Lung (tissue), 12 donors: ENCODE data around the gene TNS3. TPM values are rescaled to one million over a fixed set of nuclear protein-coding genes. Genes with fewer than 3 reads are reported as not detected.
A peak's percentile ranks its signal among the peaks of the same experiment; 100 is the strongest.

Source experiments
- ATAC-seq: fragments of 200-7000 bp; cut with Tn5 transposase; one replicate; pipeline ENCODE4 v1.9.1; 2020; ENCODE audit warnings: moderate number of reproducible peaks; ENCODE audit not compliant: insufficient read depth, low FRiP score
- DNase-seq, 3 donors: peaks; one replicate each; pipeline ENCODE4 v3.0.0-alpha.2; 2013 to 2017
- H3K27ac ChIP-seq, 2 donors: one replicate each; pipeline ENCODE4 v1.5.1; 2013; ENCODE audit warnings: mild to moderate bottlenecking in 2 of 2, moderate library complexity in 2 of 2, control low read depth in 1 of 2, inconsistent platforms in 1 of 2, low read depth in 1 of 2, low read length in 1 of 2
- H3K27me3 ChIP-seq, 3 donors: one replicate each; pipeline ENCODE4 v1.5.1; 2013; ENCODE audit warnings: low read length in 2 of 3; ENCODE audit not compliant: control insufficient read depth in 3 of 3, insufficient read depth in 3 of 3
- H3K36me3 ChIP-seq, 4 donors: one replicate each; pipeline ENCODE4 v1.5.1; 2013; ENCODE audit warnings: low read length in 4 of 4, mild to moderate bottlenecking in 1 of 4, moderate library complexity in 1 of 4; ENCODE audit not compliant: control insufficient read depth in 4 of 4, insufficient read depth in 4 of 4
- H3K4me1 ChIP-seq, 5 donors: one replicate each; pipeline ENCODE4 v1.5.1; 2013; ENCODE audit warnings: low read length in 5 of 5, mild to moderate bottlenecking in 2 of 5, moderate library complexity in 1 of 5; ENCODE audit not compliant: control insufficient read depth in 5 of 5, insufficient read depth in 5 of 5
- H3K4me3 ChIP-seq: one replicate; pipeline ENCODE4 v1.5.1; 2013; ENCODE audit warnings: mild to moderate bottlenecking, control low read depth, moderate library complexity
- H3K9ac ChIP-seq, 2 donors: one replicate each; pipeline ENCODE4 v1.5.1; 2013; ENCODE audit warnings: low read length in 2 of 2, control low read depth in 1 of 2; ENCODE audit not compliant: insufficient read depth in 1 of 2
- H3K9me3 ChIP-seq, 4 donors: one replicate each; pipeline ENCODE4 v1.5.1; 2013; ENCODE audit warnings: low read length in 3 of 4, mild to moderate bottlenecking in 1 of 4, moderate library complexity in 1 of 4; ENCODE audit not compliant: control insufficient read depth in 4 of 4, insufficient read depth in 3 of 4
- WGBS, 2 donors: extraction: QIAGEN DNeasy Blood & Tissue Kit; methylation state at CpG; one replicate each; pipeline ENCODE4 v1.1.7; 2013; 5-methylcytosine and 5-hydroxymethylcytosine counted together
- polyA plus RNA-seq, 2 donors: library from polyadenylated mRNA; stranded (reverse); fragments of 200-250 nt; gene quantifications; one replicate each; pipeline ENCODE4 v1.2.1, GENCODE V29; 2013
- total RNA-seq, 2 donors: library from RNA; depleted of rRNA in 1 of 2; stranded (reverse); fragments of >200 nt in 1 of 2; gene quantifications; one replicate each; pipeline ENCODE4 v1.2.1, GENCODE V29; 2014 to 2021
- TF ChIP-seq, protein P1 (sequence below): IDR thresholded peaks from 2 replicates; pipeline ENCODE4 v1.5.1; 2012; ENCODE audit warnings: mild to moderate bottlenecking; ENCODE audit errors: control extremely low read depth, extremely low read depth
- donor health status: control.
- donor health status: control.
- donor health status: Bipolar disorder and iron deficiency.
- donor health status: healthy.
- donor health status: DM: yes; HTN: yes; CAD: no.

Gene TNS3
- total and polyA plus RNA-seq, 4 donors, result 23.8 to 140 (median 85.7) TPM

DNA sequence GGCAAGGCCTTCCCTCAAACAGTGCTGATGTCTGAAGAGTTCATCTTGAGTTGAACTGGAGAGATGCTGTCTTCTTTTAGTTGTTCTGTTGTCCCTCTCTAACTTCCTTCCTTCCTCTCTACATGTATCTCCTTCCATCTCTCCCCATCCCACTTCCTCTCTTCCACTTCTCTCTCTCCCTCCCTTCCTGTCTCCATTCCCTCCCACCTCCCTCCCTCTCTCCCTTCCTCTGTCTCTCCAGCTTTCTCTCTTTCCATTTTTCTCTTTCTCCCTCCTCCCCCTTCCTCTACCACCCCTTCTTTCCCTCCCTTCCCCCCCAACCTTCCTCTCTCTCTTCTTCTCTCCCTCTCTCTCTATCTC, 40.7 kb upstream of the TNS3 start:
- no peaks in the 10 kb centered on the region for H3K36me3 ChIP-seq
- H3K27ac ChIP-seq, result peak overlapping the region in 1 of 2 donors; percentile 64
- H3K9me3 ChIP-seq, result peaks cover 0 to 2% (median 0%) of the 10 kb centered on the region in 4 donors
- peaks cover 0 to 48% (median 27%) of the 10 kb centered on the region in 5 donors for H3K4me1 ChIP-seq
- DNase-seq (no peak), ATAC-seq (no peak)
- no peak overlapping the region for H3K4me3 ChIP-seq
- no peaks in the 10 kb centered on the region for H3K27me3 ChIP-seq
- peak overlapping the region in 1 of 2 donors; percentile 47 for H3K9ac ChIP-seq
- TF ChIP-seq, protein P1, sequence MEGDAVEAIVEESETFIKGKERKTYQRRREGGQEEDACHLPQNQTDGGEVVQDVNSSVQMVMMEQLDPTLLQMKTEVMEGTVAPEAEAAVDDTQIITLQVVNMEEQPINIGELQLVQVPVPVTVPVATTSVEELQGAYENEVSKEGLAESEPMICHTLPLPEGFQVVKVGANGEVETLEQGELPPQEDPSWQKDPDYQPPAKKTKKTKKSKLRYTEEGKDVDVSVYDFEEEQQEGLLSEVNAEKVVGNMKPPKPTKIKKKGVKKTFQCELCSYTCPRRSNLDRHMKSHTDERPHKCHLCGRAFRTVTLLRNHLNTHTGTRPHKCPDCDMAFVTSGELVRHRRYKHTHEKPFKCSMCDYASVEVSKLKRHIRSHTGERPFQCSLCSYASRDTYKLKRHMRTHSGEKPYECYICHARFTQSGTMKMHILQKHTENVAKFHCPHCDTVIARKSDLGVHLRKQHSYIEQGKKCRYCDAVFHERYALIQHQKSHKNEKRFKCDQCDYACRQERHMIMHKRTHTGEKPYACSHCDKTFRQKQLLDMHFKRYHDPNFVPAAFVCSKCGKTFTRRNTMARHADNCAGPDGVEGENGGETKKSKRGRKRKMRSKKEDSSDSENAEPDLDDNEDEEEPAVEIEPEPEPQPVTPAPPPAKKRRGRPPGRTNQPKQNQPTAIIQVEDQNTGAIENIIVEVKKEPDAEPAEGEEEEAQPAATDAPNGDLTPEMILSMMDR, result no peak

DNA sequence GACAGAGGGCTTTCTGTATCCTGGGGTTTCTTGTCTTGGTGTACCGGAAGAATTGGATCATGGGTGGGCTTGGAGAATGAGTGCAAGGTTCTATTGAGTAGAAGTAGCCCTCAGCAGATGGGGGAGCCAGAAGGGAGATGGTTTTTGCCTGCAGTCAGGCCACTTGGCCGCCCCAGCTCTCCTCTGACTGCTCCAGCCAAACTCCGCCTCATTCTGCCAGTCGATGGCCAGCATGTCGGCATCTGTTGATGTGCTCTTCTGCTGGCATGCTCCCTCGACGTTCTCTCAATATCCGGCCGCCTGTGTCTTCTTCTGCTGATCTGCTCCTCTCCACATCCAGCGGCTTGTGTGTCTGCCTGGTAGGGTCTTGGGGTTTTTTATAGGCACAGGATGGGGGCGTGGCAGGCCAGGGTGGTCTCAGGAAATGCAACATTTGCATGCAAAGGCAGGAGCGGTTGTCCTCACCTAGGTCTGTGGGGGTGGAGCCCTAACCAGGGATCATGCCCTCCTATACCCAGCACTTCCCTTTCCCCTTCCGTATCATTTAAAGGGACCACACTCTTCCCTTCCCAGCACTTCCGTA, 40.2 kb upstream of the TNS3 start:
- Histone ChIP-seq H3K27ac (peak overlapping the region in 1 of 2 donors; percentile 64), H3K4me3 (no peak overlapping the region)
- TF ChIP-seq, protein P1, result no peak

DNA sequence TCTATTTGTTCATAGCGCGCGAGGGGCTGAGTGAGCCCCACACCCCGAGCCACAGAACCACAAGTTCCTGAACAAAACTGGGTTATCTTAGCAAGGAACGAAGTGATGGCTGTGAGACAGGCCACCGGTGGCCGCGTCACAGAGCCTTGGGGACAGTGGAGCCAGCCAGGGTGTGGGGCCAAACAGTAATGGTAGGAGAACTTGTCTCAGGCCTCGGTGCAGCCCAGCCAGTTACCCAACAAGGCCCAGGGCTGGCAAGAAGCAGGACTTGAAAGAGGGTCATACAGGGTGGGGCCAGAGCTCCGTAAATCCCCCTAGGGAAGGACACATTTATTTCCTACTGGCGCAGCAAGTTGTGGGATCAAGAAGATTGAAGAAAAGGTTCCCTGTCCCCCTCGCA, 39.4 kb upstream of the TNS3 start:
- WGBS, 2 donors, result 88 to 90% methylated on average over 12 of the region's 12 CpGs

More for the DNA sequence above, 40.2 kb upstream of the TNS3 start:
- H3K9me3 ChIP-seq, result peaks cover 0 to 2% (median 0%) of the 10 kb centered on the region in 4 donors
- ATAC-seq (no peak), DNase-seq (peak; percentile 47 to 59 (median 49))
- WGBS, 2 donors, result 76 to 81% methylated on average over 14 of the region's 14 CpGs
- H3K27me3 ChIP-seq, result no peaks in the 10 kb centered on the region
- peak overlapping the region in 1 of 2 donors; percentile 47 for H3K9ac ChIP-seq
- H3K36me3 ChIP-seq, result no peaks in the 10 kb centered on the region
- peaks cover 0 to 47% (median 27%) of the 10 kb centered on the region in 5 donors for H3K4me1 ChIP-seq

More for the DNA sequence above, 39.4 kb upstream of the TNS3 start:
- peaks cover 0 to 2% (median 0%) of the 10 kb centered on the region in 4 donors for H3K9me3 ChIP-seq
- no peaks in the 10 kb centered on the region for H3K36me3 ChIP-seq
- no peaks in the 10 kb centered on the region for H3K27me3 ChIP-seq
- no peak overlapping the region for H3K9ac ChIP-seq
- no peak overlapping the region for H3K4me3 ChIP-seq
- H3K27ac ChIP-seq, result no peak overlapping the region
- TF ChIP-seq, protein P1, result no peak
- peaks cover 0 to 47% (median 27%) of the 10 kb centered on the region in 5 donors for H3K4me1 ChIP-seq
- DNase-seq (no peak), ATAC-seq (no peak)
